K562 (cell line): ENCODE measurements around the gene LMAN2. TPM values are rescaled to one million over a fixed set of nuclear protein-coding genes. Genes with fewer than 3 reads are reported as not detected.

ENCODE experiments used
- CBX2 ChIP-seq: fragments of 200-600 bp; sonication (generic); IDR thresholded peaks from one replicate; pipeline ENCODE4 v1.6.1; 2012; ENCODE audit warnings: mild to moderate bottlenecking, low read length, inconsistent platforms; ENCODE audit not compliant: insufficient read depth, poor library complexity, severe bottlenecking
- CHCHD3 ChIP-seq: fragments of 250-450 bp; sonication (Bioruptor Pico); IDR thresholded peaks from 2 replicates; pipeline ENCODE4 v2.1.2; 2022; ENCODE audit warnings: mild to moderate bottlenecking
- FOS ChIP-seq: IDR thresholded peaks from 3 replicates; pipeline ENCODE4 v1.6.1; 2011; ENCODE audit not compliant: insufficient read length; ENCODE audit errors: extremely low read depth
- PBX2 ChIP-seq, 2 experiments: IDR thresholded peaks in 1 of 2; conservative IDR thresholded peaks in 1 of 2; 2 replicates each; pipeline ENCODE4 v1.6.1; 2016; ENCODE audit warnings: low read depth in 2 of 2, mild to moderate bottlenecking in 1 of 2, missing compliant biosample characterization in 1 of 2, missing genetic modification characterization in 1 of 2, moderate library complexity in 1 of 2
- POLR2A ChIP-seq: fragments of 450-650 bp; conservative IDR thresholded peaks from 2 replicates; pipeline ENCODE4 v1.6.1; 2016
- SIRT6 ChIP-seq: IDR thresholded peaks from one replicate; pipeline ENCODE4 v1.6.1; 2012; ENCODE audit warnings: low read depth, mild to moderate bottlenecking, control low read depth, inconsistent platforms, low read length, moderate library complexity
- TCF3 ChIP-seq: sonication (generic); formaldehyde crosslinking; IDR thresholded peaks from 2 replicates; pipeline ENCODE4 v1.4.0; 2020; ENCODE audit warnings: mild to moderate bottlenecking, missing genetic modification reagents
- ZNF184 ChIP-seq: sonication (generic); formaldehyde crosslinking; IDR thresholded peaks from 2 replicates; pipeline ENCODE4 v1.5.0; 2020; ENCODE audit warnings: missing genetic modification reagents
- ZNF398 ChIP-seq: fragments of 250-450 bp; sonication (Bioruptor Pico); IDR thresholded peaks from 2 replicates; pipeline ENCODE4 v1.8.0; 2021; ENCODE audit warnings: moderate library complexity, mild to moderate bottlenecking, inconsistent platforms
- polyA plus RNA-seq, 8 experiments: library from polyadenylated mRNA; depleted of rRNA in 4 of 8; stranded (reverse) in 5 of 8; unstranded in 3 of 8; fragments of >200 nt; fragmentation: Nextera tagmentation in 2 of 8; fragmentation: Illumina TruSeq in 1 of 8; extraction: Ambion mirVana in 2 of 8; extraction: Trizol in 1 of 8; gene quantifications; 2 replicates each; pipeline versions ENCODE4 v1.2.1 to v1.2.3, GENCODE V29; 2011 to 2014; ENCODE audit warnings: inconsistent platforms in 1 of 8, missing spikeins in 1 of 8
- total RNA-seq, 7 experiments: library from RNA; depleted of rRNA in 6 of 7; stranded (reverse); fragments of >200 nt in 6 of 7; fragmentation: Illumina TruSeq in 2 of 7; extraction: Trizol in 2 of 7; gene quantifications; 2 replicates each; pipeline versions ENCODE4 v1.2.1 to v1.2.3, GENCODE V29; 2011 to 2021; ENCODE audit warnings: low replicate concordance in 1 of 7
- TF ChIP-seq, protein P1 (sequence below): fragments of 450-650 bp; formaldehyde crosslinking; IDR thresholded peaks from 2 replicates; pipeline ENCODE4 v1.4.0; 2020; ENCODE audit warnings: mild to moderate bottlenecking, moderate library complexity
- TF ChIP-seq, protein P2 (sequence below): fragments of 250-450 bp; sonication (Bioruptor Pico); IDR thresholded peaks from 2 replicates; pipeline ENCODE4 v1.5.0; 2020; ENCODE audit warnings: mild to moderate bottlenecking, borderline replicate concordance
- TF ChIP-seq, protein P3 (sequence below): fragments of 250-450 bp; sonication (Bioruptor Pico); IDR thresholded peaks from 2 replicates; pipeline ENCODE4 v1.5.0; 2021; ENCODE audit warnings: mild to moderate bottlenecking, borderline replicate concordance
- TF ChIP-seq, protein P4 (sequence below): fragments of 250-450 bp; sonication (Bioruptor Pico); IDR thresholded peaks from 2 replicates; pipeline ENCODE4 v1.4.0; 2020; ENCODE audit warnings: mild to moderate bottlenecking, moderate library complexity

Gene LMAN2
- total and polyA plus RNA-seq, 9 of the 15 experiments (the other 6 are each of a cell fraction or from before 2014, with no cell fraction given), result 2.7 to 254 (median 136) TPM

GRCh38 chr5:177366528-177367322 lies 15.3 kb upstream of the LMAN2 start (continued):
- TF ChIP-seq, protein P1, sequence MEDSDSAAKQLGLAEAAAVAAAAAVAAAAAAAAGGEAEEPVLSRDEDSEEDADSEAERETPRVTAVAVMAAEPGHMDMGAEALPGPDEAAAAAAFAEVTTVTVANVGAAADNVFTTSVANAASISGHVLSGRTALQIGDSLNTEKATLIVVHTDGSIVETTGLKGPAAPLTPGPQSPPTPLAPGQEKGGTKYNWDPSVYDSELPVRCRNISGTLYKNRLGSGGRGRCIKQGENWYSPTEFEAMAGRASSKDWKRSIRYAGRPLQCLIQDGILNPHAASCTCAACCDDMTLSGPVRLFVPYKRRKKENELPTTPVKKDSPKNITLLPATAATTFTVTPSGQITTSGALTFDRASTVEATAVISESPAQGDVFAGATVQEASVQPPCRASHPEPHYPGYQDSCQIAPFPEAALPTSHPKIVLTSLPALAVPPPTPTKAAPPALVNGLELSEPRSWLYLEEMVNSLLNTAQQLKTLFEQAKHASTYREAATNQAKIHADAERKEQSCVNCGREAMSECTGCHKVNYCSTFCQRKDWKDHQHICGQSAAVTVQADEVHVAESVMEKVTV, result no peak
- TF ChIP-seq POLR2A (peak; percentile 84), CBX2 (no peak), TCF3 (CRISPR knock-in tag) (no peak; the same call in 1 of the 2 replicates), ZNF184 (CRISPR knock-in tag) (no peak), CHCHD3 (CRISPR knock-in tag) (no peak), FOS (no peak), SIRT6 (no peak), PBX2 (CRISPR knock-in tag; IDR thresholded peaks at IDR 0.05; ENCODE audit: low read depth) (no peak), PBX2 (tag; conservative IDR thresholded peaks at IDR 0.05; ENCODE audit: low read depth) (no peak), ZNF398 (CRISPR knock-in tag) (no peak)
- TF ChIP-seq, protein P2, sequence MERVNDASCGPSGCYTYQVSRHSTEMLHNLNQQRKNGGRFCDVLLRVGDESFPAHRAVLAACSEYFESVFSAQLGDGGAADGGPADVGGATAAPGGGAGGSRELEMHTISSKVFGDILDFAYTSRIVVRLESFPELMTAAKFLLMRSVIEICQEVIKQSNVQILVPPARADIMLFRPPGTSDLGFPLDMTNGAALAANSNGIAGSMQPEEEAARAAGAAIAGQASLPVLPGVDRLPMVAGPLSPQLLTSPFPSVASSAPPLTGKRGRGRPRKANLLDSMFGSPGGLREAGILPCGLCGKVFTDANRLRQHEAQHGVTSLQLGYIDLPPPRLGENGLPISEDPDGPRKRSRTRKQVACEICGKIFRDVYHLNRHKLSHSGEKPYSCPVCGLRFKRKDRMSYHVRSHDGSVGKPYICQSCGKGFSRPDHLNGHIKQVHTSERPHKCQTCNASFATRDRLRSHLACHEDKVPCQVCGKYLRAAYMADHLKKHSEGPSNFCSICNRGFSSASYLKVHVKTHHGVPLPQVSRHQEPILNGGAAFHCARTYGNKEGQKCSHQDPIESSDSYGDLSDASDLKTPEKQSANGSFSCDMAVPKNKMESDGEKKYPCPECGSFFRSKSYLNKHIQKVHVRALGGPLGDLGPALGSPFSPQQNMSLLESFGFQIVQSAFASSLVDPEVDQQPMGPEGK (CRISPR knock-in tag), result no peak
- TF ChIP-seq, protein P3, sequence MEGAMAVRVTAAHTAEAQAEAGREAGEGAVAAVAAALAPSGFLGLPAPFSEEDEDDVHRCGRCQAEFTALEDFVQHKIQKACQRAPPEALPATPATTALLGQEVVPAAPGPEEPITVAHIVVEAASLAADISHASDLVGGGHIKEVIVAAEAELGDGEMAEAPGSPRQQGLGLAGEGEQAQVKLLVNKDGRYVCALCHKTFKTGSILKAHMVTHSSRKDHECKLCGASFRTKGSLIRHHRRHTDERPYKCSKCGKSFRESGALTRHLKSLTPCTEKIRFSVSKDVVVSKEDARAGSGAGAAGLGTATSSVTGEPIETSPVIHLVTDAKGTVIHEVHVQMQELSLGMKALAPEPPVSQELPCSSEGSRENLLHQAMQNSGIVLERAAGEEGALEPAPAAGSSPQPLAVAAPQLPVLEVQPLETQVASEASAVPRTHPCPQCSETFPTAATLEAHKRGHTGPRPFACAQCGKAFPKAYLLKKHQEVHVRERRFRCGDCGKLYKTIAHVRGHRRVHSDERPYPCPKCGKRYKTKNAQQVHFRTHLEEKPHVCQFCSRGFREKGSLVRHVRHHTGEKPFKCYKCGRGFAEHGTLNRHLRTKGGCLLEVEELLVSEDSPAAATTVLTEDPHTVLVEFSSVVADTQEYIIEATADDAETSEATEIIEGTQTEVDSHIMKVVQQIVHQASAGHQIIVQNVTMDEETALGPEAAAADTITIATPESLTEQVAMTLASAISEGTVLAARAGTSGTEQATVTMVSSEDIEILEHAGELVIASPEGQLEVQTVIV, result no peak
- TF ChIP-seq, protein P4, sequence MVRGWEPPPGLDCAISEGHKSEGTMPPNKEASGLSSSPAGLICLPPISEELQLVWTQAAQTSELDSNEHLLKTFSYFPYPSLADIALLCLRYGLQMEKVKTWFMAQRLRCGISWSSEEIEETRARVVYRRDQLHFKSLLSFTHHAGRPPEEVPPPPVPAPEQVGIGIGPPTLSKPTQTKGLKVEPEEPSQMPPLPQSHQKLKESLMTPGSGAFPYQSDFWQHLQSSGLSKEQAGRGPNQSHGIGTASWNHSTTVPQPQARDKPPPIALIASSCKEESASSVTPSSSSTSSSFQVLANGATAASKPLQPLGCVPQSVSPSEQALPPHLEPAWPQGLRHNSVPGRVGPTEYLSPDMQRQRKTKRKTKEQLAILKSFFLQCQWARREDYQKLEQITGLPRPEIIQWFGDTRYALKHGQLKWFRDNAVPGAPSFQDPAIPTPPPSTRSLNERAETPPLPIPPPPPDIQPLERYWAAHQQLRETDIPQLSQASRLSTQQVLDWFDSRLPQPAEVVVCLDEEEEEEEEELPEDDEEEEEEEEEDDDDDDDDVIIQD (CRISPR knock-in tag), result no peak
